ENCODE results near the gene CREBRF. TPM values are rescaled to one million over a fixed set of nuclear protein-coding genes. Genes with fewer than 3 reads are reported as not detected.
"Not testable (repeated sequence)": the region's sequence is repeated elsewhere in the genome, so short reads cannot be mapped to it uniquely, and the experiment has no call there.

CREBRF gene
- total RNA-seq, 3 donors from 2014 or later = 7.2 to 11.7 (median 10.1) TPM

GRCh38 chr5:173140769-173141168 lies 84.6 kb downstream of the CREBRF start:
- no peak for DNase-seq
- Mint-ChIP-seq H3K9me3 (no peaks in the 10 kb centered on the region), H3K4me3 (no peak overlapping the region), H3K4me1 (ENCODE audit: low read depth) (peaks cover 8% of the 10 kb centered on the region), H3K27me3 (ENCODE audit: low read depth) (no peaks in the 10 kb centered on the region), H3K36me3 (ENCODE audit: insufficient read depth) (peaks cover 2% of the 10 kb centered on the region)
- no peak for ATAC-seq

DNA sequence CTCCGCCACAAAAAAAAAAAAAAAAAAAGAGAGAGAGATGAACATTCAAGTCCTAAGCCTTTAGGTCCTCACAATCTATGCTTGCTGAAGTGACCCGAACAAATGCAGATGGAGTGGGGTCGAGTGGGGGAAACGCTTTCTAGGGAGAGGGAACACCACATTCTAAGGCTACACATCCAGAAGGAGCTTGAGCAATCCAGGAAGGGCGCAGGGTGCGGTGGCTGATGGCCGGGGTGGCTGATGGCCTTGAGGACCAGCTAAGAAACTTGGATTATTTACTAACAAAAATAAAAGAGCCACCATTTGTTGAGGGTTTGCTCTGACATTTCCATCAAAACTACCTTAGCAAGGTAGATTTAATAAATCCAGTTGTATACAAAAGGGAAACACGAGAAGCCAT lies 87.4 kb downstream of the CREBRF start:
- no peak for DNase-seq
- no peak overlapping the region for H3K4me3 Mint-ChIP-seq
- H3K4me1 Mint-ChIP-seq (ENCODE audit: low read depth) = peaks cover 10% of the 10 kb centered on the region
- no peaks in the 10 kb centered on the region for H3K27me3 Mint-ChIP-seq (ENCODE audit: low read depth)
- no peaks in the 10 kb centered on the region for H3K9me3 Mint-ChIP-seq
- peaks cover 4% of the 10 kb centered on the region for H3K36me3 Mint-ChIP-seq (ENCODE audit: insufficient read depth)
- ATAC-seq = no peak

DNA sequence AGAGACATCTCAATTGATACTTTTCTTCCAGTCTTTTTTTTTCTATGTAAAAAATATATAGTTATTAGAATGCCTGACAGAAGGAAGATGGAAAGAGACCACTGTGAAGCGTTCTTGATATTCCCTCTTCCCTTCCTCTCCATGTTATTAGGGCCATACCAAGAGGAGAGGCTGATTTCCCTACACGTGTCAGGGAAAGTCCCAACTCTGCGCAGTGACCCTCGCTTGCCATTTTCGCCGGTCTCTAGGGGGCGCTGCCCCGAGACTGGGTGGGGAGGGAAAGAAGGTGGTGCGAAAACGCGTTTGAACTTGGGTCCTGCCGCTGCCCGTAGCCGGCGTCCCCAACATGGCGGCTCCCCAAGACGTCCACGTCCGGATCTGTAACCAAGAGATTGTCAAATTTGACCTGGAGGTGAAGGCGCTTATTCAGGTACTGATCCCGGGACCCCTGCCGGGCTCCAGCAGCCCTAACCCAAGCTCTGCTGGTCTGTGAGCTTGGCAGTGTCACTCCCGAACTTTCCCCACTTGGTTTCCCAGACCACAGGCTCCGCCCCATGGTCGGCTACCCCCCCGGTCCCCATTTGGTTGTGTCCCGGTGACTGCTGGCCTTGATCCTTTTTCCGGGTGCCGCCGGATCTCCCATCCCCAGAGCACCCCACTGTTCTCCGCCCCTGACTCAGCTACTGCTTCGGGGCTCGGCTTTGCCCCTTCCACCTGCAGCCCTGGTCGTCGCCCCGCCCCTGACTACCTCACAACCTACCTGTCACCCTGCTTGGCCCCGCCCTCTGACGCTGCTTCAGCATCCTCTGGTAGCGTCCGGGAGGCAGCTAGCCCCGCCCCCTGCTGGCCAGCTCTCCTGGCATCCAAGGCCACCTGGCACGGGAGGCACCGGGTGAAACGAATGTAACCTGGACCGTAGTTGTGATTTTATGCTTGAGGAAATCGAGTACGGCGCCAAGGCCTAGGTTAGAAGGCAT lies 88.3 kb downstream of the CREBRF start, which contains the start of gene BNIP1:
Gene BNIP1 (plus strand): TSS at position 332 of the 977 bp plus-strand sequence. CDS start 15 bp downstream, at position 347.
- DNase-seq = peak; percentile 96
- Mint-ChIP-seq H3K9me3 (peaks cover 4% of the 10 kb centered on the region), H3K4me1 (ENCODE audit: low read depth) (peaks cover 10% of the 10 kb centered on the region), H3K4me3 (peak within 1 kb of the TSS; percentile 99), H3K36me3 (ENCODE audit: insufficient read depth) (peaks cover 13% of the 10 kb centered on the region), H3K27me3 (ENCODE audit: low read depth) (no peaks in the 10 kb centered on the region)
- ATAC-seq = peak; percentile 95

DNA sequence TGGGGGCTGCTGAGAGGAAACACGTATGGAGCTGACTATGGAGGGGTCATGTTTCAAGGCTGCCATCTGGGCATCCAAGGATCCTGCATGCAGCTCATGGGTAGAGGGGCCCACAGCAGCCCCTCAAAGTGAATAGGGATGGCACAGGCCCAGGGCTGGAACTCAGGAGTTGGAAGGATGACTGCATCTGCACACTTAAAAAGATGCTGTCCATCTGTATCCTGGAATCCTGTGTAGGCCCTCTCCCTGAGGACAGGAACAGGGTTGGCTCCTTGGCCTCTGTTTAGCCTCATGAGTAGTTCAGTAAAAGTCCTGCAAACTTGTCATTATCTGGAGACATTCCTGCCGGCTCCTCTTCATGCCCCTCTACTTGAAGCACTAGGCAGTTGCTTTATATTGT lies 92.2 kb downstream of the CREBRF start:
- Mint-ChIP-seq H3K36me3 (ENCODE audit: insufficient read depth) (peaks cover 27% of the 10 kb centered on the region), H3K27me3 (ENCODE audit: low read depth) (no peaks in the 10 kb centered on the region), H3K4me1 (ENCODE audit: low read depth) (peaks cover 10% of the 10 kb centered on the region), H3K9me3 (peaks cover 4% of the 10 kb centered on the region), H3K4me3 (no peak overlapping the region)
- ATAC-seq (no peak), DNase-seq (no peak)

GRCh38 chr5:173152547-173152946 lies 96.4 kb downstream of the CREBRF start:
- Mint-ChIP-seq H3K4me3 (no peak overlapping the region), H3K9me3 (peaks cover 4% of the 10 kb centered on the region), H3K36me3 (ENCODE audit: insufficient read depth) (peaks cover 39% of the 10 kb centered on the region), H3K4me1 (ENCODE audit: low read depth) (no peaks in the 10 kb centered on the region), H3K27me3 (ENCODE audit: low read depth) (no peaks in the 10 kb centered on the region)
- DNase-seq (no peak), ATAC-seq (no peak)

DNA sequence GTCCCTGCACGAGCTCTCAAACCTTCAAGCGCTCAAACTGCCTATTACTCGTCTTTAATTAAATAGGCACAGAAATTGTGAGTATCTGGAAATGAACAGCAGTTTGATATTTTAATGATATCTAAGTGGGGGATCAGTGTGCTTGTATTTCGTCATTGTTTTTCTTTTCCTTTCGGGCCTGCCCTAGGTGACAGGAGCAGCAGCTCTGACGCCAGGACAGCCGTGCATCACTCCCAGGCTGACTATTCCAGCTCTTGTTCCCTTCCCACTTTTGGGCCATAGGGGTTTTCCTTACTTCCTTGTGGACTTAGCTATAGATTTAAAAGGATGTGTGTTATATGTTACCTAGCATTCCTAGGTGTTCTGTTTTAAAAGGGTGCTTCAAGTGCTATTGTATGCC lies 97.7 kb downstream of the CREBRF start:
- ATAC-seq = no peak
- no peak overlapping the region for H3K4me3 Mint-ChIP-seq
- H3K9me3 Mint-ChIP-seq = peaks cover 4% of the 10 kb centered on the region
- peaks cover 44% of the 10 kb centered on the region for H3K36me3 Mint-ChIP-seq (ENCODE audit: insufficient read depth)
- no peaks in the 10 kb centered on the region for H3K4me1 Mint-ChIP-seq (ENCODE audit: low read depth)
- no peaks in the 10 kb centered on the region for H3K27me3 Mint-ChIP-seq (ENCODE audit: low read depth)
- DNase-seq = no peak

DNA sequence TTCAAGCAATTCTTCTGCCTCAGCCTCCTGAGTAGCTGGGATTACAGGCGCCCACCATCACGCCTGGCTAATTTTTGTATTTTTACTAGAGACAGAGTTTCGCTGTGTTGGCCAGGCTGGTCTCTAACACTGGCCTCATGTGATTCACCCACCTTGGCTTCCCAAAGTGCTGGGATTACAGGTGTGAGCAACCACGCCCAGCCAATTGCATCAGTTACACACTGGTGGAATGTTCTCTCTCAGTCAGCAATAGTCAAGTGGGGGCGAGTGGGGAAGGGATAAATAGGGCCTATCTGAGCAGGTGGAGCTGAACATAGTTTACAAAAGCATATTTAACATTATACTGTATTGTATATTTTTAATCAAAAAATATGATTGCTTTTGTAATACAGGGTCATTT lies 98.5 kb downstream of the CREBRF start:
- H3K4me3 Mint-ChIP-seq; DNase-seq; H3K9me3 Mint-ChIP-seq; H3K4me1 Mint-ChIP-seq (ENCODE audit: low read depth); H3K27me3 Mint-ChIP-seq (ENCODE audit: low read depth); ATAC-seq: not testable (repeated sequence)
- H3K36me3 Mint-ChIP-seq (ENCODE audit: insufficient read depth) = peaks cover 40% of the 10 kb centered on the region

DNA sequence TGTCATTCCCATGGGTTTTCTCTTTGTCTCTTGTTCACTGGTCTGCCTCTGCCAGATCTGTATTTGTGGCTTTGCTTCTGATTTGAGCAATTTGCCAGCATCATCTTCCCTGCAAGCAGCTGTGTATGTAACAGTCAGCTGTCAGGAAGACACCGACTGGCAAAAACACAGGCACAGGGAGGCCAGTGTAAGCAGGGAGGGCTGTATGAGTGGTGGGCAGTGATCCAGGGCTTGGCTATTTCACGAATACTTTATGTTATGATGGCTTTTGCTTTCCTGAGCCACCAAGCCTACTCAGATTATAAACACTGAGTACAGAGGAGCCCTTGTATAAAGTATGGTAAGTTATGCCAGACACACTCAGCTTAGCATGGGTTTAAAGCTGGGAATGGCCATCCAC lies 99.8 kb downstream of the CREBRF start:
- H3K36me3 Mint-ChIP-seq (ENCODE audit: insufficient read depth) = peaks cover 42% of the 10 kb centered on the region
- no peak overlapping the region for H3K4me3 Mint-ChIP-seq
- H3K4me1 Mint-ChIP-seq (ENCODE audit: low read depth) = no peaks in the 10 kb centered on the region

GRCh38 chr5:173158366-173158765 lies 102.2 kb downstream of the CREBRF start:
- H3K36me3 Mint-ChIP-seq (ENCODE audit: insufficient read depth) = peaks cover 43% of the 10 kb centered on the region
- DNase-seq = no peak

More for the DNA sequence above, 99.8 kb downstream of the CREBRF start:
- no peak for ATAC-seq
- no peaks in the 10 kb centered on the region for H3K9me3 Mint-ChIP-seq
- no peak for DNase-seq
- H3K27me3 Mint-ChIP-seq (ENCODE audit: low read depth) = no peaks in the 10 kb centered on the region

GRCh38 chr5:173159256-173159655 lies 103.1 kb downstream of the CREBRF start:
- peaks cover 42% of the 10 kb centered on the region for H3K36me3 Mint-ChIP-seq (ENCODE audit: insufficient read depth)
- ATAC-seq (no peak), DNase-seq (no peak)
- H3K4me1 Mint-ChIP-seq (ENCODE audit: low read depth) = no peaks in the 10 kb centered on the region
- H3K9me3 Mint-ChIP-seq = no peaks in the 10 kb centered on the region
- H3K4me3 Mint-ChIP-seq = no peak overlapping the region
- no peaks in the 10 kb centered on the region for H3K27me3 Mint-ChIP-seq (ENCODE audit: low read depth)

More at GRCh38 chr5:173158366-173158765, 102.2 kb downstream of the CREBRF start:
- ATAC-seq = no peak
- no peak overlapping the region for H3K4me3 Mint-ChIP-seq
- H3K27me3 Mint-ChIP-seq (ENCODE audit: low read depth) = no peaks in the 10 kb centered on the region
- no peaks in the 10 kb centered on the region for H3K9me3 Mint-ChIP-seq
- no peaks in the 10 kb centered on the region for H3K4me1 Mint-ChIP-seq (ENCODE audit: low read depth)

GRCh38 chr5:173161148-173161547 lies 105.0 kb downstream of the CREBRF start:
- DNase-seq = no peak
- Mint-ChIP-seq H3K36me3 (ENCODE audit: insufficient read depth) (peaks cover 39% of the 10 kb centered on the region), H3K4me3 (no peak overlapping the region), H3K27me3 (ENCODE audit: low read depth) (no peaks in the 10 kb centered on the region), H3K4me1 (ENCODE audit: low read depth) (no peaks in the 10 kb centered on the region), H3K9me3 (no peaks in the 10 kb centered on the region)
- ATAC-seq = no peak

- peaks cover 33% of the 10 kb centered on the region for H3K36me3 Mint-ChIP-seq (ENCODE audit: insufficient read depth)
- no peak for ATAC-seq
- no peaks in the 10 kb centered on the region for H3K4me1 Mint-ChIP-seq (ENCODE audit: low read depth)
- DNase-seq = no peak
- H3K4me3 Mint-ChIP-seq = no peak overlapping the region
- no peaks in the 10 kb centered on the region for H3K9me3 Mint-ChIP-seq
- no peaks in the 10 kb centered on the region for H3K27me3 Mint-ChIP-seq (ENCODE audit: low read depth)
Measured at GRCh38 chr5:173163219-173163618, 107.1 kb downstream of the CREBRF start.

DNA sequence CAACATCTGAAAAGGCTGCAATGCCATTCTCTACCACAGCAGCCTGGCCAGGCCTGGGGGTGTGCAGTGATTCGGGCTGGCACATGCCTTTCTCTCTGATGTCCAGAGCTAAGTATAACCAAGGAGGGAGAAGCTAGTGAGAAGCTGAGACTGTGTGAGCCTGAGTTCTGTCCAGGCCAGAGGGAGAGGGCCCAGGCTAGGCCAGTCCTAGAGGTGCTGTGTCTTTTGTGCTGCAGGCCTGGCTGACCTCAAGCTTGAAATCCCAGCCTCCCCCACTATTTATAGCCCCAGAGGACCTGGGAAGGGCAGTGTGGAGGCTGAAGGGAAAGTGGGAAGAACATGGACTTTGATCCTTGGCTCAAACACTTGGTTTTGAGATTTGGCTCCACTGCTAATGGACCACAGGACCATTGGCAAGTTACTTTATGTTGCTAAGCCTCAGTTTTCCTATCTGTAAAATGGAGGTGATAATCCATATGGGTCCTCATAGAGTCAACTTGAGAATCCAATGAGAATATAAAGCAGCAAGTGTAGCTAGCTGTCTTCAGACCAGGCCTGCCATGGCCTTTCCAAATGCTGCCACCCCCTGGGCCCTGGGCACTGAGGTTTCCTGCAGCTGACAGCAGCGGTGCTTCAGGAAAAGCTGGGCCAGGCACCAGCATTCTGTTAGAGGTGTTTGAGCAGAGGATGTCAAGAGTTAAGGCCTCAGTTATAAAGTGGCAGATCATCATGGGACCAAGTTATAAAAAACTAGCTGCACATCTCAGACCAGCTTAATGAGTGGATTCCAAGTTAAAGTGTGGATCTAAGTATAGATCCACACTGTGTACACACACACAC lies 109.2 kb downstream of the CREBRF start:
- H3K4me3 Mint-ChIP-seq = no peak overlapping the region
- H3K36me3 Mint-ChIP-seq (ENCODE audit: insufficient read depth) = peaks cover 25% of the 10 kb centered on the region
- H3K27me3 Mint-ChIP-seq (ENCODE audit: low read depth) = no peaks in the 10 kb centered on the region
- DNase-seq (no peak), ATAC-seq (no peak)
- H3K4me1 Mint-ChIP-seq (ENCODE audit: low read depth) = no peaks in the 10 kb centered on the region
- H3K9me3 Mint-ChIP-seq = no peaks in the 10 kb centered on the region

DNA sequence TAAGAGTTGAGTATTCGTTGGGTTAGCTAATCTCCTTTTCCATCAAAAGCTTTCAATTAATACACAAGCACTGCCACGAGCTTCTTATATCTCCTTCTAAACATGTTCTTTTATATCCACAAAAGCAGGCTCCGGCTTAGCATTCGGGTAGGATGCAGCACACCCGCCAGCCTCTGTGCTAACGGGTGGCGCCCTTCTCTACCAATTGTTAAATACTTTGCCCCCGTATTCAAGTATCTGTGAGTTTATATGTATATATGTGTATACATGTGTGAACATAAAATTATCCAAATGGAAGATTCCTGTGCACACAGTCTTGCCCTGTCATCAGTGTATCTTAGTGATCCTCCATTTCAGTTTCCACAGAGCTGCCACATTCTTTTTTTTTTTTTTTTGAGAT lies 116.0 kb downstream of the CREBRF start:
- Mint-ChIP-seq H3K4me3 (no peak overlapping the region), H3K36me3 (ENCODE audit: insufficient read depth) (no peaks in the 10 kb centered on the region), H3K27me3 (ENCODE audit: low read depth) (no peaks in the 10 kb centered on the region), H3K9me3 (no peaks in the 10 kb centered on the region), H3K4me1 (ENCODE audit: low read depth) (no peaks in the 10 kb centered on the region)
- no peak for ATAC-seq
- no peak for DNase-seq
